ENCODE measurements around the gene GHRH.

Gene GHRH

GRCh38 chr20:37234254-37234581, 27.4 kb downstream of the GHRH start:
- Histone ChIP-seq H3K14ac (ENCODE audit: low read length) (no peak overlapping the region), H4K91ac (ENCODE audit: low read depth, low read length, poor library complexity) (no peak overlapping the region), H3K23ac (ENCODE audit: low read depth, low read length, poor library complexity) (no peak overlapping the region), H3K4me3 (ENCODE audit: low read length in 2 of 2) (no peak overlapping the region), H2BK5ac (ENCODE audit: low read length) (no peak overlapping the region), H3K36me3 (replicated peaks in 1 of 2; ENCODE audit: control insufficient read depth in 2 of 2, insufficient read depth in 2 of 2, low read length in 2 of 2) (peaks cover 30 to 100% of the 10 kb centered on the region in 2 donors), H3K27ac (replicated peaks; ENCODE audit: low read length) (no peak overlapping the region), H2BK120ac (ENCODE audit: low read depth, low read length) (no peak overlapping the region), H3K79me1 (ENCODE audit: low read depth, low read length) (no peaks in the 10 kb centered on the region), H2AK5ac (ENCODE audit: low read depth, low read length) (no peak overlapping the region), H3K27me3 (ENCODE audit: control insufficient read depth in 3 of 3, insufficient read depth in 3 of 3, low read depth in 1 of 3, low read length in 3 of 3) (no peaks in the 10 kb centered on the region), H2BK12ac (ENCODE audit: low read length) (no peak overlapping the region), H3K4me2 (ENCODE audit: insufficient read depth, low read length, poor library complexity, severe bottlenecking) (no peak overlapping the region), H3K18ac (ENCODE audit: low read length) (no peak overlapping the region), H4K8ac (ENCODE audit: low read depth, low read length) (no peak overlapping the region), H2AFZ (ENCODE audit: low read length) (no peak overlapping the region), H3K4ac (ENCODE audit: low read length) (no peak overlapping the region), H3K4me1 (ENCODE audit: control insufficient read depth in 2 of 2, insufficient read depth in 1 of 2, low read depth in 1 of 2, low read length in 2 of 2) (peaks cover 15 to 25% of the 10 kb centered on the region in 2 donors), H2BK15ac (ENCODE audit: low read length) (no peak overlapping the region), H3K9ac (ENCODE audit: low read depth, low read length, poor library complexity) (no peak overlapping the region), H3K9me3 (replicated peaks in 1 of 2; ENCODE audit: control insufficient read depth in 2 of 2, insufficient read depth in 1 of 2, low read depth in 1 of 2, low read length in 2 of 2) (no peaks in the 10 kb centered on the region)
- no CpG with 5 or more reads among the region's 5 CpGs for WGBS, 2 donors (ENCODE audit: extremely low coverage in 2 of 2, insufficient read length in 2 of 2, insufficient replicate concordance in 1 of 2)
- DNase-seq (ENCODE audit: low spot score) = no peak

GRCh38 chr20:37233548-37234253, 27.9 kb downstream of the GHRH start:
- Histone ChIP-seq H3K9ac (ENCODE audit: low read depth, low read length, poor library complexity) (no peak overlapping the region), H2AFZ (ENCODE audit: low read length) (no peak overlapping the region), H3K4me2 (ENCODE audit: insufficient read depth, low read length, poor library complexity, severe bottlenecking) (no peak overlapping the region), H3K4me3 (ENCODE audit: low read length in 2 of 2) (no peak overlapping the region), H2BK5ac (ENCODE audit: low read length) (no peak overlapping the region), H3K4ac (ENCODE audit: low read length) (no peak overlapping the region), H3K14ac (ENCODE audit: low read length) (no peak overlapping the region), H3K27ac (replicated peaks; ENCODE audit: low read length) (no peak overlapping the region), H3K18ac (ENCODE audit: low read length) (no peak overlapping the region), H2BK12ac (ENCODE audit: low read length) (no peak overlapping the region), H2BK120ac (ENCODE audit: low read depth, low read length) (no peak overlapping the region), H2BK15ac (ENCODE audit: low read length) (no peak overlapping the region), H3K27me3 (ENCODE audit: control insufficient read depth in 3 of 3, insufficient read depth in 3 of 3, low read depth in 1 of 3, low read length in 3 of 3) (no peaks in the 10 kb centered on the region), H3K79me1 (ENCODE audit: low read depth, low read length) (no peaks in the 10 kb centered on the region), H3K23ac (ENCODE audit: low read depth, low read length, poor library complexity) (no peak overlapping the region), H4K8ac (ENCODE audit: low read depth, low read length) (no peak overlapping the region), H2AK5ac (ENCODE audit: low read depth, low read length) (no peak overlapping the region), H3K36me3 (replicated peaks in 1 of 2; ENCODE audit: control insufficient read depth in 2 of 2, insufficient read depth in 2 of 2, low read length in 2 of 2) (peaks cover 28 to 100% of the 10 kb centered on the region in 2 donors), H3K9me3 (replicated peaks in 1 of 2; ENCODE audit: control insufficient read depth in 2 of 2, insufficient read depth in 1 of 2, low read depth in 1 of 2, low read length in 2 of 2) (no peaks in the 10 kb centered on the region), H4K91ac (ENCODE audit: low read depth, low read length, poor library complexity) (no peak overlapping the region), H3K4me1 (ENCODE audit: control insufficient read depth in 2 of 2, insufficient read depth in 1 of 2, low read depth in 1 of 2, low read length in 2 of 2) (peaks cover 16 to 25% of the 10 kb centered on the region in 2 donors)
- no CpG with 5 or more reads among the region's 10 CpGs for whole genome bisulfite sequencing, 2 donors (ENCODE audit: extremely low coverage in 2 of 2, insufficient read length in 2 of 2, insufficient replicate concordance in 1 of 2)
- DNase-seq (ENCODE audit: low spot score) = no peak

DNA sequence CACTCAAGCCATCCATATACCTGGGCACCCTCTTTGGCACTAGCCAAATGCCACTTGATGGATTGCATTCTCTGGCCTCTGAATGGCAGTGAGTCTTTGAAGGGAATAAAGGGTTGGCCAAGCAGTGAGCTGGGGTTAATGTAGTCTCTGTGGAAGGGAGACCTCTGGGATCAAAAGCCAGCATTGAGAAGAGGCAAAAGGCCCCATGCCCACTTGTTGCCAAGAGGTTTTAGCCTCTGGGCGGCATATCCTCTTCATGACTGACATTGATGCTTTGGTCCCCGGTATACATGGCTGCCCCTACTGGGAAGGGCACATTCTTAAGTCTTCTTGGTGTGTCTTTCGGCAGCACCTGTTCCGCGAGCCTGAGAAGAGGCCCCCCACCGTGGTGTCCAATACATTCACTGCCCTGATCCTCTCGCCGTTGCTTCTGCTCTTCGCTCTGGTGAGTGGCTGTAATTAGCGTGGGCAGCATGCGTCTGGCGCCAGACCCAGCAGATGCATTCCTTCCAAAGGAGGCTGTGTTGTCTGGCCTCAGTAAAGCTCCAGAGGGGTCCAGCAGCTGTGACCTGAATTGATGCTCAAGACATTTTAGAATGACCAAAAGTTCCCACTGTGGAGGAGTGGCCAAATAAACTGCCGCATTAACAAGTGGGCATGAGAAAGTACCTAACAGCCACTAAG, 29.5 kb downstream of the GHRH start:
- H4K8ac ChIP-seq (ENCODE audit: low read depth, low read length) = no peak overlapping the region
- no peaks in the 10 kb centered on the region for H3K79me1 ChIP-seq (ENCODE audit: low read depth, low read length)
- no peak overlapping the region for H4K91ac ChIP-seq (ENCODE audit: low read depth, low read length, poor library complexity)
- peak overlapping the region; percentile 2 for H2BK5ac ChIP-seq (ENCODE audit: low read length)
- no peaks in the 10 kb centered on the region for H3K9me3 ChIP-seq (replicated peaks in 1 of 2; ENCODE audit: control insufficient read depth in 2 of 2, insufficient read depth in 1 of 2, low read depth in 1 of 2, low read length in 2 of 2)
- H2BK120ac ChIP-seq (ENCODE audit: low read depth, low read length) = no peak overlapping the region
- no peak overlapping the region for H3K23ac ChIP-seq (ENCODE audit: low read depth, low read length, poor library complexity)
- no peak overlapping the region for H3K4me2 ChIP-seq (ENCODE audit: insufficient read depth, low read length, poor library complexity, severe bottlenecking)
- WGBS, 2 donors (ENCODE audit: extremely low coverage in 2 of 2, insufficient read length in 2 of 2, insufficient replicate concordance in 1 of 2) = no CpG with 5 or more reads among the region's 13 CpGs
- H3K9ac ChIP-seq (ENCODE audit: low read depth, low read length, poor library complexity) = no peak overlapping the region
- H3K14ac ChIP-seq (ENCODE audit: low read length) = no peak overlapping the region
- no peak overlapping the region for H3K4me3 ChIP-seq (ENCODE audit: low read length in 2 of 2)
- no peak overlapping the region for H2BK15ac ChIP-seq (ENCODE audit: low read length)
- H2AFZ ChIP-seq (ENCODE audit: low read length) = no peak overlapping the region
- no peak overlapping the region for H3K4ac ChIP-seq (ENCODE audit: low read length)
- H3K27ac ChIP-seq (replicated peaks; ENCODE audit: low read length) = peak overlapping the region; percentile 60
- H3K36me3 ChIP-seq (replicated peaks in 1 of 2; ENCODE audit: control insufficient read depth in 2 of 2, insufficient read depth in 2 of 2, low read length in 2 of 2) = peaks cover 27 to 100% of the 10 kb centered on the region in 2 donors
- H3K27me3 ChIP-seq (ENCODE audit: control insufficient read depth in 3 of 3, insufficient read depth in 3 of 3, low read depth in 1 of 3, low read length in 3 of 3) = no peaks in the 10 kb centered on the region
- peaks cover 22 to 34% of the 10 kb centered on the region in 2 donors for H3K4me1 ChIP-seq (ENCODE audit: control insufficient read depth in 2 of 2, insufficient read depth in 1 of 2, low read depth in 1 of 2, low read length in 2 of 2)
- no peak overlapping the region for H2AK5ac ChIP-seq (ENCODE audit: low read depth, low read length)
- peak overlapping the region; percentile 15 for H3K18ac ChIP-seq (ENCODE audit: low read length)
- H2BK12ac ChIP-seq (ENCODE audit: low read length) = no peak overlapping the region
- DNase-seq (ENCODE audit: low spot score) = no peak

- H3K18ac ChIP-seq (ENCODE audit: low read length) = peak overlapping the region; percentile 66
- H3K79me1 ChIP-seq (ENCODE audit: low read depth, low read length) = no peaks in the 10 kb centered on the region
- H3K23ac ChIP-seq (ENCODE audit: low read depth, low read length, poor library complexity) = no peak overlapping the region
- no peak for DNase-seq (ENCODE audit: low spot score)
- no peak overlapping the region for H3K4me2 ChIP-seq (ENCODE audit: insufficient read depth, low read length, poor library complexity, severe bottlenecking)
- no peaks in the 10 kb centered on the region for H3K27me3 ChIP-seq (ENCODE audit: control insufficient read depth in 3 of 3, insufficient read depth in 3 of 3, low read depth in 1 of 3, low read length in 3 of 3)
- peak overlapping the region; percentile 61 for H2BK120ac ChIP-seq (ENCODE audit: low read depth, low read length)
- H2BK15ac ChIP-seq (ENCODE audit: low read length) = no peak overlapping the region
- H3K4me3 ChIP-seq (ENCODE audit: low read length in 2 of 2) = no peak overlapping the region
- no CpG with 5 or more reads among the region's 6 CpGs for WGBS, 2 donors (ENCODE audit: extremely low coverage in 2 of 2, insufficient read length in 2 of 2, insufficient replicate concordance in 1 of 2)
- H3K9me3 ChIP-seq (replicated peaks in 1 of 2; ENCODE audit: control insufficient read depth in 2 of 2, insufficient read depth in 1 of 2, low read depth in 1 of 2, low read length in 2 of 2) = no peaks in the 10 kb centered on the region
- H4K91ac ChIP-seq (ENCODE audit: low read depth, low read length, poor library complexity) = no peak overlapping the region
- H2AFZ ChIP-seq (ENCODE audit: low read length) = no peak overlapping the region
- H3K4ac ChIP-seq (ENCODE audit: low read length) = no peak overlapping the region
- H3K14ac ChIP-seq (ENCODE audit: low read length) = no peak overlapping the region
- H2BK12ac ChIP-seq (ENCODE audit: low read length) = no peak overlapping the region
- no peak overlapping the region for H4K8ac ChIP-seq (ENCODE audit: low read depth, low read length)
- H3K27ac ChIP-seq (replicated peaks; ENCODE audit: low read length) = peak overlapping the region; percentile 77
- H2AK5ac ChIP-seq (ENCODE audit: low read depth, low read length) = peak overlapping the region; percentile 66
- H3K4me1 ChIP-seq (ENCODE audit: control insufficient read depth in 2 of 2, insufficient read depth in 1 of 2, low read depth in 1 of 2, low read length in 2 of 2) = peaks cover 22 to 36% of the 10 kb centered on the region in 2 donors
- H2BK5ac ChIP-seq (ENCODE audit: low read length) = no peak overlapping the region
- peaks cover 34 to 100% of the 10 kb centered on the region in 2 donors for H3K36me3 ChIP-seq (replicated peaks in 1 of 2; ENCODE audit: control insufficient read depth in 2 of 2, insufficient read depth in 2 of 2, low read length in 2 of 2)
- no peak overlapping the region for H3K9ac ChIP-seq (ENCODE audit: low read depth, low read length, poor library complexity)
Observed at GRCh38 chr20:37230200-37230599, 31.4 kb downstream of the GHRH start.
